SH-SY5Y (cell line): Measurements from ENCODE around the gene DOCK9.

Experiments used
- GATA2 ChIP-seq: IDR thresholded peaks from 2 replicates; pipeline ENCODE4 v1.6.1; 2011; ENCODE audit warnings: mild to moderate bottlenecking, low read depth, low read length
- GATA3 ChIP-seq: IDR thresholded peaks from 2 replicates; pipeline ENCODE4 v1.6.1; 2011; ENCODE audit warnings: low read depth, mild to moderate bottlenecking, low read length, moderate library complexity

DNA sequence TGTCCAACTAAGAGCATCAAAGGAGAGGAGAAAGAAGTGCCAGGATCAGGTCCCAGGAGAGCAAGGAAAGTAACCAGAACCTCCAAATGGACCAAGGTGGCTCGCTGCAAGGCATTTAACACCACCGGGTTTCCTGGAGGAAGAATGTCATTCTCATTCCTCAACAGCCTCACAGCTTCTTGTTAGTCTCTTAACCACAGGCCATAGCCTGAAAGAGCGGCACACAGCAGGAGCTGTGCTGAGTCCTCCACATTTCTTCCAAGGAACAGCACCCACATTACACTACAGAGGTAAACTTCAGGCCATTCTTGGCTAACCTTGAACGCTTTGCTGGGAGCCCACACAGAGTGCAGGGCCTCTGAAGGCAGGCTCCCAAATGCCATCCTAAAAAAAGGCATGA, 23.6 kb downstream of the DOCK9 start:
- TF ChIP-seq GATA3 = no peak
- no peak for TF ChIP-seq GATA2
